Right hindlimb (tissue), 1 donor: Measurements from ENCODE around the gene SUCO.
"Not testable (repeated sequence)": the region's sequence is repeated elsewhere in the genome, so short reads cannot be mapped to it uniquely, and the experiment has no call there.

ENCODE experiments used
- DNase-seq: peaks from one replicate; pipeline ENCODE4 v3.0.0-alpha.2; 2018

Gene SUCO

GRCh38 chr1:172612478-172612877 is 79.5 kb downstream of the SUCO start:
- no peak for DNase-seq

- no peak for DNase-seq
Observed at GRCh38 chr1:172613294-172613693, 80.3 kb downstream of the SUCO start.

- no peak for DNase-seq
Observed at GRCh38 chr1:172616195-172616594, 83.2 kb downstream of the SUCO start.

GRCh38 chr1:172616636-172617035 is 83.7 kb downstream of the SUCO start:
- DNase-seq = no peak

- DNase-seq = not testable (repeated sequence)
Observed at GRCh38 chr1:172620603-172621002, 87.7 kb downstream of the SUCO start.

GRCh38 chr1:172622541-172622940 is 89.6 kb downstream of the SUCO start:
- no peak for DNase-seq

- no peak for DNase-seq
Observed at GRCh38 chr1:172623748-172624147, 90.8 kb downstream of the SUCO start.

- no peak for DNase-seq
Observed at GRCh38 chr1:172626845-172627244, 93.9 kb downstream of the SUCO start.

GRCh38 chr1:172627702-172628101 is 94.8 kb downstream of the SUCO start:
- DNase-seq = no peak

GRCh38 chr1:172628401-172628800 is 95.5 kb downstream of the SUCO start:
- DNase-seq = no peak

- DNase-seq = no peak
Observed at GRCh38 chr1:172629170-172629569, 96.2 kb downstream of the SUCO start.

- DNase-seq = no peak
Observed at GRCh38 chr1:172629638-172630037, 96.7 kb downstream of the SUCO start.

- no peak for DNase-seq
Observed at GRCh38 chr1:172630056-172630818, 97.3 kb downstream of the SUCO start.

GRCh38 chr1:172630868-172631267 is 97.9 kb downstream of the SUCO start:
- DNase-seq = no peak

GRCh38 chr1:172637522-172637921 is 104.6 kb downstream of the SUCO start:
- no peak for DNase-seq

GRCh38 chr1:172638249-172638648 is 105.3 kb downstream of the SUCO start:
- no peak for DNase-seq

GRCh38 chr1:172638885-172639831 is 106.2 kb downstream of the SUCO start:
- DNase-seq = no peak

- DNase-seq = no peak
Observed at GRCh38 chr1:172640111-172640510, 107.2 kb downstream of the SUCO start.

- no peak for DNase-seq
Observed at GRCh38 chr1:172641492-172641891, 108.5 kb downstream of the SUCO start.

- no peak for DNase-seq
Observed at GRCh38 chr1:172642970-172643369, 110.0 kb downstream of the SUCO start.

- no peak for DNase-seq
Observed at GRCh38 chr1:172646653-172647052, 113.7 kb downstream of the SUCO start.

- DNase-seq = no peak
Observed at GRCh38 chr1:172647110-172647564, 114.2 kb downstream of the SUCO start.

- no peak for DNase-seq
Observed at GRCh38 chr1:172647987-172648386, 115.0 kb downstream of the SUCO start.
